ENCODE results near the gene FXYD4. TPM values are rescaled to one million over a fixed set of nuclear protein-coding genes. Genes with fewer than 3 reads are reported as not detected.

Gene FXYD4, protein sequence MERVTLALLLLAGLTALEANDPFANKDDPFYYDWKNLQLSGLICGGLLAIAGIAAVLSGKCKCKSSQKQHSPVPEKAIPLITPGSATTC
- total RNA-seq (2022; extraction: Qiagen RNA extraction) = not detected in 5 replicates

DNA sequence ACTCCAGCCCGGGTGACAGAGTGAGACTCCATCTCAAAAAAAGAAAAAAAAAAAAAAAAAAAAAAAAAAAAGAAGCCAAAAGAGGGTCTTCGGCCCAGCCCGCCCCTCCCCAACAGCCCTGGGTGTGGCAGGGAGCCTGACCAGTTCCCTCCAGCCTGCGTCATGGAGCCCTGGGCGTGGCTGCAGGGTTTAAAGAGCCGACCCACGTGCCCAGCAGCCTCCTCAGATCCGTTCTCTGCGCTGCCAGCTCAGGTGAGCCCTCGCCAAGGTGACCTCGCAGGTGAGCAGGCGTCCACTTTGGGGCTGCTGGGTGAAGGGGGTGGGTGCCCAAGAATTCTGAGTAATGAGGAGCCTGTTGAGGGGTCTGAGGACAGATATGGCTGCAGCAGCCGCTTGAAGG is at the start of gene FXYD4:
FXYD4 (plus strand) TSS at position 219 of the 400 bp plus-strand sequence. CDS start 2,111 bp downstream, outside the sequence.

DNA sequence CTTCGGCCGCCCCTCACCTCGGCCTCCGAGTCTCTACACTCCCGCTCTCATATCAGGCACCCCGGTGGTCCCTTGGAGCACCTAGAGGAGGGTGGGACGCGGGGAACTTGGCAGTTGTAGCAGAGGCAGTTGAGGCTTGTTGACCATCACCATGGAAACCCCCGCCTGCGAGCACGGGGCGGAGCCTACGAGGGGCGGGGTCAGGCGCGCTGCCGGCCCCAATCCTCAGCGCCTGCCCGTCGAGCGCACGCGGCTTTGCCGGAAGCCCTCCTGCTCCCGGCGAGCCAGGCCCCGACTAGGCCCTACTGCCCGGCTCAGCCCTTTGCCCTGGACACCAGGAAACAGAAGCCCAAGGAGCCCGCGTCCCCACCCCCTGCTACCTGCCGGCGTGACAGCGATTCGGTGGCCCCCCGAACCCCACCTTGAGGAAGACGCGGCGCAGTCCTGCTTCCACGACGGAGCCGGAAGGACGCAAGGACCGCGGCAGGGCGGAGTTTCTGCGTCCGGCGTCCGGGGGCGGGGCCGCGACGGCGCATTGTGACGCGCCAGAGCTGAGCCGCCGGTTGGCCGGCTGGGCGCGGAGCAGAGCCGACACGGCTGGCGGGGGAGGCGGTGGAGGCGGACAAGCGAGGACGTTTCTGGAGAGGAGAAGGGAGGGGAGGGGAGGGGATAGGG is 37.4 kb downstream of the FXYD4 start, which contains the start of gene HNRNPF:
HNRNPF (minus strand) TSS at position 477 of the 675 bp plus-strand sequence. CDS start 21,302 bp downstream, outside the sequence.

Other genes with a start within 250 kb of the FXYD4 start
- gene CSGALNACT2, start 233.2 kb upstream of the FXYD4 start, total RNA-seq (2022; extraction: Qiagen RNA extraction) = 10.5 to 14.1 TPM (median 11.8 TPM) in 5 replicates
- gene RASGEF1A, start 104.6 kb upstream of the FXYD4 start, total RNA-seq (2022; extraction: Qiagen RNA extraction) = 4.3 to 5.8 TPM (median 5.4 TPM) in 5 replicates
- gene HNRNPF, start 37.5 kb downstream of the FXYD4 start, total RNA-seq (2022; extraction: Qiagen RNA extraction) = 278 to 368 TPM (median 360 TPM) in 5 replicates
- 5.5 to 6.5 TPM (median 5.8 TPM) in 5 replicates for gene ZNF487, start 65.5 kb downstream of the FXYD4 start, total RNA-seq (2022; extraction: Qiagen RNA extraction)
- 2.0 to 2.4 TPM (median 2.1 TPM) in 5 replicates for gene ZNF239, start 203.0 kb downstream of the FXYD4 start, total RNA-seq (2022; extraction: Qiagen RNA extraction)
- 1.7 to 2.2 TPM (median 2.1 TPM) in 5 replicates for gene ZNF485, start 234.8 kb downstream of the FXYD4 start, total RNA-seq (2022; extraction: Qiagen RNA extraction)